Putamen (tissue), 1 donor: ENCODE measurements around the gene FEM1C.
A peak's percentile ranks its signal among the peaks of the same experiment; 100 is the strongest.

ENCODE experiments used
- DNase-seq: peaks from one replicate; pipeline ENCODE4 v3.0.0-alpha.2; 2016; ENCODE audit warnings: low spot score

The FEM1C gene

GRCh38 chr5:115477581-115477980 is 67.0 kb downstream of the FEM1C start:
- no peak for DNase-seq

DNA sequence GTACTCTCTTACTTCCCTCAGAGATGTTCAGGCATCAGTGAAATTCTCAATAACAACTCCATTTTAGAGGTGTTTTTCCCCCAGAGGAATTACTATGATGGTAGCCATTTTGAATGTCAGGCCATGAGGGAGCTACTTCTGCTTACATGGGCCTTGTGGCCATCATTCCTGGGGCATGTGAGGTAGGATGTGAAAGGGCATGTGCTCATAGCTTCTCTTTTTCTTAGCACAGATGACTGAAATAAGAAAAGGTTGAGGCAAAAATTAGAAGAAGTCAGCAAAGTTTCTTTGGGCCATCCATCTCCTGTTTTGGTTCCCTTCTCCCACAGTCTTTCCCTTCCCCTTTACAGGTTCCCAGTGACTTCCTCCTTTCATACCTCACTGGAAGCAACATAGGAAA is 68.8 kb downstream of the FEM1C start:
- DNase-seq = no peak

- DNase-seq = peak; percentile 25
These were observed 72.1 kb downstream of the FEM1C start for GRCh38 chr5:115472271-115473025.

GRCh38 chr5:115471345-115472063 is 73.1 kb downstream of the FEM1C start:
- DNase-seq = no peak

DNA sequence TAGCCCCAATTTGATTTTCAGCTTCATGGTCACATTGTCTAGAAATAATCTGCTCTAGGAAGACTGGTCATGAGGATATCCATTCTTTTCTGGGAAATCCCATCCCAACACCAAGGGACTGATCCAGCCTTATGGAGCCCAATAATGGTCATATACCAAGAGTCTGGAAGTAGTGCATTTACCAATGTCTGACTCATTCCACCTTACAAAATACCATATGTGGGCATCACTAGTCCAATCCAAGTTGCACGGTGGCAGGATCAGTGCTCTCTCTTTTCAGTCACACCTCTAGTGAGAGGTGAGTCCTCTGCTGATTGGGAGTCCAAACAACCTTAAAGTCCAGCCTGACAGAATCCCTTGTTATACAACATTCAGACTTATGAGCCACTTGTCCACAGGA is 73.7 kb downstream of the FEM1C start:
- no peak for DNase-seq
